COLO829 (cell line): Measurements from ENCODE around the gene PPP1R11.
"Not testable (repeated sequence)": the region's sequence is repeated elsewhere in the genome, so short reads cannot be mapped to it uniquely, and the experiment has no call there.

Experiments
- DNase-seq: peaks from one replicate; pipeline ENCODE4 v3.0.0; 2012; ENCODE audit warnings: low spot score

Gene PPP1R11, protein sequence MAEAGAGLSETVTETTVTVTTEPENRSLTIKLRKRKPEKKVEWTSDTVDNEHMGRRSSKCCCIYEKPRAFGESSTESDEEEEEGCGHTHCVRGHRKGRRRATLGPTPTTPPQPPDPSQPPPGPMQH

DNA sequence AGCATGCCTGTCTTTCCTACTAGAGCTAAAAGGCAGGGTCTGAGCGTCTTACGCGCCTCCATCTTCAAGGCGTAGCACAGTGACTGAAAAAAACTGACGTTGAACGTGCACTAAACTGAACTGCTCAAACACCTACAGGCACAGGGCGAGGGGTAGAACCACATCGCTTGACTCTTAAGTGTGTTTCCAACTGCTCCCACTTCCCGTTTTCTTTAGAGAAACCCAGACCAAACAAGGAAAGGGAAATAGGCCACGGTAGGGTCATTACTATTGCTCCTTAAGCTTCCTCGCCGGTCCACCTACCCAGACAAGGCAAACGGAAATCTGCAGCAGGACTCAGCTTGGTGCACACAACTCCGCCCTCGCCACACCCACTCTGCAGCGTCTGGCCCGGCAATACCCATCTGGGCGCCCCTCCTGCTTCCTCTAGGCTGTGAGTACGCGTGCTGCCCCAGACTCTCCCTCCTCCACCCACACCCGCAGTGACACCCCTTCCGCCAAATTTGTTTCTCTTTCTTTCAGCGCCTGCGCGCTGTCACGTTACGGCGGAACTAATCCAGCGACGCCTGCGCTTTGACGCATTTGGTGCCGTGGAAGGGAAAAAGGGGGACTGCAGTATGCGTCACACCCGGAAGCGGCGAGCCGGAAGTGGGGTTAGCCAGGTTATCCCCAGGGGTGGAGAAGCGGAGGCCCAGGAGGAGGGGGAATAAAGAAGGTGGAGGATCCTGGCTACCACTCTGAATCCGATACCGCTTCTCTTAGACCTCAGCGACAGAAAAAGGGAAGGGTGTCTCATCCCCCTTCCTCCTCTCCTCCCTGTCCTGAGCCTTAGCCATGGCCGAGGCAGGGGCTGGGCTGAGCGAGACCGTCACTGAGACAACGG is at the start of gene PPP1R11:
Gene PPP1R11, plus strand, starts transcription at position 622 of the 883 bp plus-strand sequence. Its CDS starts 213 bp downstream, at position 835.
- peak; percentile 100 for DNase-seq

DNA sequence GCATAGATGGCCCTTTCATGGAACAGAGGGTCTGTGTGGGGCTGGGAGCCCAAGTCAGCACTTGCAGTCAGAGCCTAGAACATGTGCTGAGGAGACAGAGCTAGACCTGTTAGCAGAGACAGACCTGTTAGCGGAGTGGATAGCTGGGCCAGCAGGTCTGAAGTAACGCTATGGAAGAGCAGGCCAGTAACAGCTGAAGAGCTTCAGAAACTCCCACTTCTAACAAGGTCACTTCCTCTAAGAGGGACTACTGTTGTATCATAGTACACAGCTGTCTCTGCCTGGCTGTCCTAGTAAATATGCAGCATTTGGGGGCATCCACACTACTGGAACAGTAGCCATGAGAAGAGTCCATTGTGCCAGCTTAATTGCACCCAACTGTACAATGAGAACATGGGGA is 47.2 kb upstream of the PPP1R11 start:
- DNase-seq = no peak

DNA sequence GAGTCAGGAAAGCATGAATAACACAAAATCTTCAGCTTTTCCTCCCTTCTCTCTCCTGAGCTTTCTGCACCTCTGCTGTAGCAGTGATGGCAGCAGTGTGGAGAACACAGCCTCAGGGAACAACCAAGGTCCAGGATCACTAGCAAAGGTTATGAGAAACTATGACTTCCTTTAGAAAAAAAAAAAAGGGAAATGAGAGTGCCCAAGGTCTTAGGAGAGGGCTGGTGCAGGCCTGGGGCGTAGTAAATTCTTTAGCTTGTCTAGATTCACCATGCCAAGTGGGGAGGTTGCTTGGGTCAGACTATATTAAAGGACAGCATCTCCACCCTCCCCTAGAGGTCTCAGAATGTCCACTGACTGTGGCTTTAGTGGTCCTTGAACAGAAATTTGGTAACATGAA is 46.4 kb upstream of the PPP1R11 start:
- no peak for DNase-seq

- DNase-seq = no peak
These were observed 44.8 kb upstream of the PPP1R11 start for GRCh38 chr6:30022189-30022588.

GRCh38 chr6:30022712-30023111 is 44.3 kb upstream of the PPP1R11 start:
- not testable (repeated sequence) for DNase-seq

DNA sequence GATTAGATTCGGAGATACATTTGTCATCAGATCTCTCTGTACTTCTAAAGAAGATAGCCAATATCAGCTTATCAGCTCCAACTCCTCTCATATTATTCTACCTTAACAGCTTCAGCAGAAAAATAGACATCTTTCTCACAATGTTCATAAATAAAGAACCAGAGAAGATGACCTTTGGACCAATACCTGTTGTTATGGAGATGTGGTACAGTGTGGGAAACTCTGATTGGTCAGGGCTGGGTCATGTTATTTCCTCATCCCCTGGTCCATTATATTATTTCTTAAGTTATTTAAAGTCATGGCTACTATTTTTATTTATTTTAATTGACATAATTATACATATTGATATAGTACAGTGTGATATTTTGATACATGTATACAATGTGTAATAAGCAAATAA is 41.8 kb upstream of the PPP1R11 start:
- DNase-seq = no peak

GRCh38 chr6:30029588-30029987 is 37.4 kb upstream of the PPP1R11 start:
- no peak for DNase-seq

GRCh38 chr6:30031381-30031780 is 35.6 kb upstream of the PPP1R11 start:
- DNase-seq = no peak

DNA sequence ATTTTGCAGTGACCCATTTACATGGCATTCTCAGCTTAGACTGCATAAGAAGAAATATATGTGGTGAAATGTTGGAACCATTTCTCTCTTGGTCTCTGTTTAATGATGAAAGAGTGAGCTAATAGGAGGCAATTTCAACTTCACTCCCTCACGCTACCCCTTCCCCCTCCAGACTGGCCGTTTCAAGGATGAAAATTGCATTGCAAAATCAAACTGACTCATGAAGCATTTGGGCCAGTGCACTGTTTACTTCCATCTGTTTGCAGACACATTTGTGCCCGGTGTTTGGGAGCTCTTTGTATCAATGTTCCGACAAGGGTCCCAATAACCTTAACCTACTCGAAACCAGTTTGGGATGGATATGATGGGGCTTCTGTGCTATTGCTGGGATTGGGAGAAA is 33.6 kb upstream of the PPP1R11 start:
- not testable (repeated sequence) for DNase-seq

GRCh38 chr6:30035784-30036183 is 31.2 kb upstream of the PPP1R11 start:
- no peak for DNase-seq

- DNase-seq = no peak
These were observed 29.7 kb upstream of the PPP1R11 start for GRCh38 chr6:30037182-30037788.

GRCh38 chr6:30041221-30041620 is 25.8 kb upstream of the PPP1R11 start:
- no peak for DNase-seq

GRCh38 chr6:30041821-30042220 is 25.2 kb upstream of the PPP1R11 start:
- DNase-seq = no peak

GRCh38 chr6:30042476-30042875 is 24.5 kb upstream of the PPP1R11 start:
- DNase-seq = no peak

DNA sequence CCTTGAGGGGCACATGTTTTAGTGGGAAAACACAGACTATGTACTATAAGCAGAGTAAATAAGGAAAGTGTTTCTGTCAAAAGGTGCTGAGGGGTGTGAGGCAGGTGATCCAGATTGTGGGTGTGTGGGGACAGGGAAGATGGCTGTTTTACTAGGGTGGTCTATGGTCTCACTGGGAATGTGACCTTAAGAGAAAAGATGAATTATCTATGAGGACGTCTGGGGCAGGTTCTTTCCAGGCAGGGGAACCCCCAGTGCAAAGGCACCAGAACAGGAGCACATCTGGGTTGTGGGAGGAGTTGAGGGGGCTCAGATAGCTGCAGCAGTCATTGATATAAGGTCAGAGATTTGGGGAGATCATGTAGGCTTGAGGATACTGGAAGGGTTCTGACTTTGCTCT is 24.1 kb upstream of the PPP1R11 start:
- DNase-seq = no peak

DNA sequence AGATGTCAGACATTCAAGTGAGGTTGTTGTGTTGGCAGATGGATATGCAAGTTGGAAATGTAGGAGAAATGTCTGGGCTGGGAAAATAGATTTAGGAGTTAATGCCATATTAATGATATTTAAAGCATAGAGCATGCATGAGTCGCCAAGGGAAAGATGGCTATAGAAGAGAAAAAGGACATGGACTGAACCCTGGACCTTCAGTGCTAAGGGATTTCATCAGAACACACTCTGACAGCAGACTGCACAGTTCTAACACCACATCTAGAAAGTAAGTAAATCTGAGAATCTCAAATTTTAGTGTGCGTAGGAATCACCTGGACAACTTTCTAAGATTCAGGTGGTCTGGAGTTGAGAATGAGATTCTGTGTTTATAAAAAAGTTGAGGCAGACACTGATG is 23.3 kb upstream of the PPP1R11 start:
- DNase-seq = no peak

DNA sequence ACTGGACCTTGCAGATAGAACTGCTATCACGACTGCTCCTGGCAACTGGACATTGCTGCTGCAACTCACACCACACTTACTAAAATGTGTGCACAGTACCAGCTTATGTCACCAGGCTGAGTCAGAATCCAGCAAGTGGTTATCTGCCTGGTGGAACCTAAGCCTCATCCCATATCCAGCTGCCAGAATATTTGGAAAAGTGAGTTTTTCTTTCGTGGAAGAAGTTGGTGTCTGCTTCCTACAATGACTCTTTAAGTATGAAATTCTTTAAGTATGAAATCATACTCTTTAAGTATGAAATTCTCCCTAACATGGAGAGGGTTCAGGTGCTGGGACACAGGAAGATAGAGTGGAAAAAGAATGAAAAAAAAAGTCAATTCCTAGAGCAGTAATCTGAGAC is 22.4 kb upstream of the PPP1R11 start:
- no peak for DNase-seq

DNA sequence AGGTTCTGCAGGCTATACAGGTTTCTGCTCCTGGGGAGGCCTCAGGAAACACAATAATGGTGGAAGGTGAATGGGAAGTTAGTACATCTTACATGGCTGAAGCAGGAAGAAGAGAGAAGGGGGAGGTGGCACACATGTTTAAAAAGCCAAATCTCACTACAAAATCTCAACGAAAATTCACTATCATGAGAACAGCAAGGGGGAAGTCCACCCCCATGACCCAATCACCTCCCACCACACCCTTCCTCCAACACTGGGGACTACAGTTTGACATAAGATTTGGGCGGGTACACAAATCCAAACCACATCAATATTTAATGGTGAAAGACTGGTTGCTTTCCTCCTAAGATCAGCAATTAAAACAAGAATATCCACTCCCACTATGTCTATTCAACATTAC is 19.8 kb upstream of the PPP1R11 start:
- DNase-seq = no peak

- no peak for DNase-seq
These were observed 13.3 kb upstream of the PPP1R11 start for GRCh38 chr6:30053682-30054081.

- no peak for DNase-seq
These were observed 11.5 kb upstream of the PPP1R11 start for GRCh38 chr6:30055513-30055912.

DNA sequence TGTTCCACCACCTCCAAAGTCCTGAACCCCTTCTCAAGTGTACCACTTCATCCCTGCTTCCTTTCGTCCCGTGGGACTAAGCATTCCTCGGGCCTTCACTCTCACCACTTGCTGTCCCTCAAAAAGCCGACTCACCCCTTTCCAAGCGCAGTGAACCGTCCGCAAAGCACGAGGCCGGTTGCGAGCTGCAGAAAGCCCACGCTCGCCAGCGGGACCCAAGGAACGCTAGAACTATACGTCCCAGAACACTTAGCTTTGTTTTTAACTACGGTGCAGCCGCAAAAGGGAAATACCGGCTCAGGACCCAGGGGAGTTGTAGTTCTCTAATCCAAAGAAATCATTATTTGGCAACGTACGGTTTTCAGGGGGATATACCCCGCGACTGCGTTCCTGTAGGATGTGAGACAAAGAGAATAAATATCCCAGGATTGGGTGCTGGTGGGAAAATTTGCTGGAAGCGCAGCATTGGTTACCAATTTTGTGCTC is 6.3 kb upstream of the PPP1R11 start:
- peak; percentile 40 for DNase-seq

GRCh38 chr6:30061092-30061857 is 5.7 kb upstream of the PPP1R11 start, which contains the start of gene POLR1H:
Gene POLR1H, plus strand, starts transcription at chr6:30061265. Its CDS starts 260 bp downstream, at chr6:30061525.
- DNase-seq = peak; percentile 98
